K562 (cell line): ENCODE results near the gene EPB41L4A. TPM values are rescaled to one million over a fixed set of nuclear protein-coding genes. Genes with fewer than 3 reads are reported as not detected.

ENCODE experiments used
- ATAC-seq: fragments of 200-7000 bp; cut with Tn5 transposase; 3 replicates; pipeline ENCODE4 v1.9.1; 2020; ENCODE audit warnings: moderate library complexity
- BruUV-seq: library from RNA; stranded (reverse); fragments of 400-500 nt; replicated peaks from 2 replicates; lab custom pipeline; 2021; lab: Mats Ljungman, UMichigan
- CTCF ChIA-PET: fragments of 300-600 bp; formaldehyde crosslinking; extraction: SDS; loops from one replicate; lab custom pipeline; 2021; ENCODE audit warnings: low intra/inter-chr PET ratio; lab: Yijun Ruan, JAX
- POLR2A ChIA-PET: fragments of 300-600, 350-650 bp; sonication (Branson Sonifier 250); formaldehyde crosslinking; extraction: SDS; loops from one replicate; lab custom pipeline; 2021; ENCODE audit warnings: antibody characterized with exemption, inconsistent platforms; lab: Yijun Ruan, JAX
- DNase-seq, 4 experiments: peaks; one replicate each; pipeline versions ENCODE4 v3.0.0 to v3.0.0-alpha.2; 2011 to 2018; ENCODE audit warnings: low spot score in 3 of 4, mixed read lengths in 3 of 4; ENCODE audit errors: extremely low read depth in 1 of 4
- FAIRE-seq: peaks from 2 replicates; lab custom pipeline; 2011; peaks lifted over from hg19 to GRCh38; lab: Jason Lieb, UNC
- H2AFZ ChIP-seq: 2 replicates; pipeline ENCODE4 v1.6.0; 2011; ENCODE audit warnings: low read depth, low read length, control low read depth, inconsistent platforms
- H3K27ac ChIP-seq: fragments of 200-600 bp; 3 replicates; pipeline ENCODE4 v1.8.0; 2011; ENCODE audit warnings: low read depth, mild to moderate bottlenecking, control low read depth, inconsistent platforms, low read length, moderate library complexity, mixed read lengths; ENCODE audit errors: extremely low read depth
- H3K27me3 ChIP-seq, 2 experiments: fragments of 300-600 bp in 1 of 2; 2 replicates in 1 of 2; 3 replicates in 1 of 2; pipeline versions ENCODE4 v1.6.0 to v1.8.0; 2011; ENCODE audit warnings: inconsistent platforms in 2 of 2, low read length in 2 of 2, mild to moderate bottlenecking in 1 of 2, mixed read lengths in 1 of 2, moderate library complexity in 1 of 2; ENCODE audit not compliant: control insufficient read depth in 2 of 2, insufficient read depth in 2 of 2
- H3K36me3 ChIP-seq: fragments of 300-600 bp; 3 replicates; pipeline ENCODE4 v1.8.0; 2011; ENCODE audit warnings: mild to moderate bottlenecking, low read length, inconsistent platforms; ENCODE audit not compliant: control insufficient read depth, insufficient read depth
- H3K4me1 ChIP-seq, 2 experiments: fragments of 200-600 bp in 1 of 2; replicated peaks in 1 of 2; 2 replicates in 1 of 2; 3 replicates in 1 of 2; pipeline versions ENCODE4 v1.5.1 to v1.8.0; 2011; ENCODE audit warnings: inconsistent platforms in 2 of 2, low read length in 2 of 2, mild to moderate bottlenecking in 1 of 2, mixed read lengths in 1 of 2, moderate library complexity in 1 of 2; ENCODE audit not compliant: control insufficient read depth in 2 of 2, insufficient read depth in 2 of 2
- H3K4me2 ChIP-seq: 2 replicates; pipeline ENCODE4 v1.6.1; 2011; ENCODE audit warnings: low read length, control low read depth, inconsistent platforms, mixed read lengths; ENCODE audit not compliant: insufficient read depth
- H3K4me3 ChIP-seq: fragments of 200-600 bp; sonication (generic), shearing (Covaris generic); 2 replicates; pipeline ENCODE4 v1.5.1; 2016; ENCODE audit warnings: control low read depth, inconsistent platforms
- H3K79me2 ChIP-seq: fragments of 200-600 bp; 3 replicates; pipeline ENCODE4 v1.8.0; 2011; ENCODE audit warnings: low read length, inconsistent platforms; ENCODE audit not compliant: control insufficient read depth, insufficient read depth
- H3K9ac ChIP-seq, 2 experiments: 2 replicates each; pipeline versions ENCODE4 v1.6.0 to v1.6.1; 2011; ENCODE audit warnings: low read depth in 2 of 2, low read length in 2 of 2, control low read depth in 1 of 2, inconsistent platforms in 1 of 2, mild to moderate bottlenecking in 1 of 2, mixed read lengths in 1 of 2; ENCODE audit not compliant: insufficient read depth in 1 of 2
- H3K9me1 ChIP-seq: one replicate; pipeline ENCODE4 v1.6.0; 2011; ENCODE audit warnings: inconsistent platforms, mild to moderate bottlenecking, low read length, moderate library complexity; ENCODE audit not compliant: control insufficient read depth, insufficient read depth
- H3K9me3 ChIP-seq: replicated peaks from 2 replicates; pipeline ENCODE4 v1.5.1; 2011; ENCODE audit warnings: low read depth, low read length, inconsistent platforms; ENCODE audit not compliant: control insufficient read depth, insufficient read depth
- H4K20me1 ChIP-seq: replicated peaks from 2 replicates; pipeline ENCODE4 v1.6.1; 2011; ENCODE audit warnings: low read length, inconsistent platforms, mixed read lengths; ENCODE audit not compliant: control insufficient read depth, insufficient read depth
- ARID4B ChIP-seq: sonication (generic); formaldehyde crosslinking; IDR thresholded peaks from 2 replicates; pipeline ENCODE4 v1.8.0; 2022; ENCODE audit warnings: mild to moderate bottlenecking, missing genetic modification reagents
- CUX1 ChIP-seq: fragments of 200-800 bp; sonication (Bioruptor generic); IDR thresholded peaks from 2 replicates; pipeline ENCODE4 v1.6.1; 2016; ENCODE audit warnings: missing genetic modification characterization, missing compliant biosample characterization
- FOXJ2 ChIP-seq: fragments of 200-800 bp; sonication (Bioruptor generic); IDR thresholded peaks from 2 replicates; pipeline ENCODE4 v1.6.1; 2016; ENCODE audit warnings: missing genetic modification characterization, missing compliant biosample characterization
- ID3 ChIP-seq, 2 experiments: fragments of 250-450 bp in 1 of 2; fragments of 450-650 bp in 1 of 2; sonication (Bioruptor Pico) in 1 of 2; IDR thresholded peaks; 2 replicates each; pipeline versions ENCODE4 v1.6.1 to v1.8.0; 2016 to 2021; ENCODE audit warnings: mild to moderate bottlenecking in 2 of 2, moderate library complexity in 2 of 2, missing compliant biosample characterization in 1 of 2, missing genetic modification characterization in 1 of 2
- RBM14 ChIP-seq: fragments of 200-400 bp; formaldehyde crosslinking; IDR thresholded peaks from 2 replicates; pipeline ENCODE4 v1.6.1; 2018; ENCODE audit warnings: low read depth, mild to moderate bottlenecking, low read length, moderate library complexity, borderline replicate concordance; ENCODE audit not compliant: insufficient read depth
- SRSF1 ChIP-seq: fragments of 200-400 bp; formaldehyde crosslinking; IDR thresholded peaks from 2 replicates; pipeline ENCODE4 v1.6.1; 2017; ENCODE audit warnings: mild to moderate bottlenecking, low read depth, low read length, moderate library complexity
- TCFL5 ChIP-seq: fragments of 250-450 bp; sonication (Bioruptor Pico); conservative IDR thresholded peaks from 2 replicates; pipeline ENCODE4 v1.6.1; 2021; ENCODE audit warnings: mild to moderate bottlenecking, moderate library complexity, matching md5 sums
- ZNF512 ChIP-seq: IDR thresholded peaks from 2 replicates; pipeline ENCODE4 v1.6.1; 2016; ENCODE audit warnings: missing genetic modification characterization, missing compliant biosample characterization
- WGBS: fragments of 100-300 bp; shearing (Covaris generic); methylation state at CpG from one replicate; pipeline ENCODE4 v1.1.6; 2016; ENCODE audit warnings: low coverage, mixed read lengths; ENCODE audit not compliant: insufficient coverage; ENCODE audit errors: missing lambda C conversion rate; 5-methylcytosine and 5-hydroxymethylcytosine counted together
- in situ Hi-C: fragments of 300-500 bp; cut with MboI; formaldehyde crosslinking; loops from 4 replicates; pipeline ENCODE4 v1.15.0; 2018; ENCODE audit warnings: inconsistent platforms, mixed read lengths
- intact Hi-C: fragments of 100-400 bp; cut with micrococcal nuclease; formaldehyde crosslinking; loops from 2 replicates; pipeline ENCODE4 v1.14.2; 2022
- polyA plus RNA-seq, 8 experiments: library from polyadenylated mRNA; depleted of rRNA in 4 of 8; stranded (reverse) in 5 of 8; unstranded in 3 of 8; fragments of >200 nt; fragmentation: Nextera tagmentation in 2 of 8; fragmentation: Illumina TruSeq in 1 of 8; extraction: Ambion mirVana in 2 of 8; extraction: Trizol in 1 of 8; gene quantifications; 2 replicates each; pipeline versions ENCODE4 v1.2.1 to v1.2.3, GENCODE V29; 2011 to 2014; ENCODE audit warnings: inconsistent platforms in 1 of 8, missing spikeins in 1 of 8
- total RNA-seq, 7 experiments: library from RNA; depleted of rRNA in 6 of 7; stranded (reverse); fragments of >200 nt in 6 of 7; fragmentation: Illumina TruSeq in 2 of 7; extraction: Trizol in 2 of 7; gene quantifications; 2 replicates each; pipeline versions ENCODE4 v1.2.1 to v1.2.3, GENCODE V29; 2011 to 2021; ENCODE audit warnings: low replicate concordance in 1 of 7

Gene EPB41L4A
- total and polyA plus RNA-seq, 9 of the 15 experiments (the other 6 are each of a cell fraction or from before 2014, with no cell fraction given): 0.04 to 0.35 (median 0.12) TPM; not detected in 3

- Histone ChIP-seq H3K79me2 (no peaks in the 10 kb centered on the region), H3K9ac (no peak overlapping the region), H3K4me2 (no peak overlapping the region), H3K4me3 (no peak overlapping the region), H3K9me1 (no peaks in the 10 kb centered on the region), H3K9me3 (no peaks in the 10 kb centered on the region), H3K36me3 (no peaks in the 10 kb centered on the region), H3K27me3 (no peaks in the 10 kb centered on the region), H3K4me1 (no peaks in the 10 kb centered on the region), H3K27ac (no peak overlapping the region), H2AFZ (no peak overlapping the region), H4K20me1 (no peaks in the 10 kb centered on the region)
- BruUV-seq: no TSS peak
- ChIA-PET POLR2A (no interaction called here), CTCF (no interaction called here)
- WGBS: 7% methylated on average over 3 of the region's 3 CpGs
- FAIRE-seq (no peak), DNase-seq (no peak), ATAC-seq (no peak)
- intact Hi-C loops: no loop called here
- in situ Hi-C loops: no loop called here
- TF ChIP-seq FOXJ2 (tag) (no peak), ZNF512 (tag) (no peak), RBM14 (no peak), ARID4B (no peak), TCFL5 (no peak), SRSF1 (no peak), CUX1 (CRISPR knock-in tag) (no peak), ID3 (CRISPR knock-in tag; IDR thresholded peaks at IDR 0.05) (no peak), ID3 (tag; IDR thresholded peaks at IDR 0.05) (no peak)
Measured at GRCh38 chr5:112122353-112122752, 296.7 kb downstream of the EPB41L4A start.
